ENCODE measurements around the gene ARHGAP31. TPM values are rescaled to one million over a fixed set of nuclear protein-coding genes. Genes with fewer than 3 reads are reported as not detected.

Gene ARHGAP31
- total RNA-seq, 1 donor from 2014 or later, result 0.84 TPM

- Mint-ChIP-seq H3K27ac (no peak overlapping the region), H3K4me1 (ENCODE audit: low read depth) (no peaks in the 10 kb centered on the region), H3K27me3 (no peaks in the 10 kb centered on the region), H3K36me3 (ENCODE audit: insufficient read depth) (peaks cover 52% of the 10 kb centered on the region), H3K4me3 (ENCODE audit: low read depth) (no peak overlapping the region), H3K9me3 (ENCODE audit: low read depth) (peaks cover 74% of the 10 kb centered on the region)
- no peak for DNase-seq (ENCODE audit: low spot score, unreplicated experiment)
- no peak for TF ChIP-seq CTCF (IDR thresholded peaks at IDR 0.05; ENCODE audit: unreplicated experiment)
These were observed 133.5 kb downstream of the ARHGAP31 start for GRCh38 chr3:119427669-119428068.

GRCh38 chr3:119428538-119428937 lies 134.4 kb downstream of the ARHGAP31 start:
- H3K27ac Mint-ChIP-seq, result no peak overlapping the region
- no peaks in the 10 kb centered on the region for H3K27me3 Mint-ChIP-seq
- DNase-seq (ENCODE audit: low spot score, unreplicated experiment), result no peak
- TF ChIP-seq CTCF (IDR thresholded peaks at IDR 0.05; ENCODE audit: unreplicated experiment), result no peak
- no peak overlapping the region for H3K4me3 Mint-ChIP-seq (ENCODE audit: low read depth)
- H3K9me3 Mint-ChIP-seq (ENCODE audit: low read depth), result peaks cover 74% of the 10 kb centered on the region
- peaks cover 58% of the 10 kb centered on the region for H3K36me3 Mint-ChIP-seq (ENCODE audit: insufficient read depth)
- H3K4me1 Mint-ChIP-seq (ENCODE audit: low read depth), result no peaks in the 10 kb centered on the region

GRCh38 chr3:119433613-119434325 lies 139.6 kb downstream of the ARHGAP31 start:
- Mint-ChIP-seq H3K4me3 (ENCODE audit: low read depth) (no peak overlapping the region), H3K4me1 (ENCODE audit: low read depth) (no peaks in the 10 kb centered on the region), H3K36me3 (ENCODE audit: insufficient read depth) (peaks cover 71% of the 10 kb centered on the region), H3K27ac (no peak overlapping the region), H3K9me3 (ENCODE audit: low read depth) (peaks cover 29% of the 10 kb centered on the region), H3K27me3 (no peaks in the 10 kb centered on the region)
- TF ChIP-seq CTCF (IDR thresholded peaks at IDR 0.05; ENCODE audit: unreplicated experiment), result no peak
- DNase-seq (ENCODE audit: low spot score, unreplicated experiment), result no peak

DNA sequence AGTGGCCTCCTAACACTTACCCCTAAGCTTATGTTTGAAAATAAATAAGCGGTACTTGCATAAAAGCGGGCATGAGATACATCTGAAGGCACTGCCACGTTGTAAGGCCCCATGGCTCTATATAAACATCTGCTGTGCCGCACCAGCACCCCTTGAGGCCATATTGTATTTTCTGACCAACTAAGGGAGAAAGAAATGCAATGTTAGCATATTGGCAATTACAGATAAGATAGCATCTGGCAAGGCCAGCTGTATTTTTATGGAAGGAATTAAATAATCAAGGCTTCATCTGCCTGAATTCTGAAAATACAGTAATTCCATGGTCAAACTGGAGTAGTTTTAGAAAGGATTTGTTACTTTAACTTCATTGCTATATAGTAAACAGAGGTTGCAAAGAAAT lies 140.5 kb downstream of the ARHGAP31 start:
- DNase-seq (ENCODE audit: low spot score, unreplicated experiment), result no peak
- H3K4me3 Mint-ChIP-seq (ENCODE audit: low read depth), result no peak overlapping the region
- H3K27me3 Mint-ChIP-seq, result no peaks in the 10 kb centered on the region
- TF ChIP-seq CTCF (IDR thresholded peaks at IDR 0.05; ENCODE audit: unreplicated experiment), result no peak
- no peak overlapping the region for H3K27ac Mint-ChIP-seq
- H3K9me3 Mint-ChIP-seq (ENCODE audit: low read depth), result peaks cover 21% of the 10 kb centered on the region
- no peaks in the 10 kb centered on the region for H3K4me1 Mint-ChIP-seq (ENCODE audit: low read depth)
- peaks cover 63% of the 10 kb centered on the region for H3K36me3 Mint-ChIP-seq (ENCODE audit: insufficient read depth)

GRCh38 chr3:119436977-119437376 lies 142.8 kb downstream of the ARHGAP31 start:
- peaks cover 56% of the 10 kb centered on the region for H3K36me3 Mint-ChIP-seq (ENCODE audit: insufficient read depth)
- no peak overlapping the region for H3K4me3 Mint-ChIP-seq (ENCODE audit: low read depth)
- H3K27ac Mint-ChIP-seq, result no peak overlapping the region

More at GRCh38 chr3:119436977-119437376, 142.8 kb downstream of the ARHGAP31 start:
- no peak for TF ChIP-seq CTCF (IDR thresholded peaks at IDR 0.05; ENCODE audit: unreplicated experiment)
- H3K9me3 Mint-ChIP-seq (ENCODE audit: low read depth), result peaks cover under 1% of the 10 kb centered on the region
- no peaks in the 10 kb centered on the region for H3K27me3 Mint-ChIP-seq
- no peaks in the 10 kb centered on the region for H3K4me1 Mint-ChIP-seq (ENCODE audit: low read depth)
- no peak for DNase-seq (ENCODE audit: low spot score, unreplicated experiment)

All from progenitor cell of endocrine pancreas (in vitro differentiated cells).